Activated CD8-positive, alpha-beta T cell treated with anti-CD3 and anti-CD28 coated beads for 36 hours (primary cell): Measurements from ENCODE around the gene ATP6V0A4. TPM values are rescaled to one million over a fixed set of nuclear protein-coding genes. Genes with fewer than 3 reads are reported as not detected.

Source experiments
- total RNA-seq, 2 experiments: library from RNA; stranded (reverse); gene quantifications; one replicate each; pipeline ENCODE4 v1.2.3, GENCODE V29; 2021

ATP6V0A4 gene
- total RNA-seq, 2 experiments from 2014 or later: not detected

Other genes with a start within 250 kb of the ATP6V0A4 start
- under 1 TPM in 1 of 2 experiments, not detected in 1; 0.78 TPM for gene SVOPL, start 96.8 kb downstream of the ATP6V0A4 start, total RNA-seq
- not detected for gene TMEM213, start 202 bp downstream of the ATP6V0A4 start, total RNA-seq
- 1 to 10 TPM; 1.3 to 1.5 TPM for gene KIAA1549, start 183.2 kb upstream of the ATP6V0A4 start, total RNA-seq
- 10 to 100 TPM; 19.9 TPM for gene ZC3HAV1L, start 237.8 kb upstream of the ATP6V0A4 start, total RNA-seq